Caki2 (cell line): Measurements from ENCODE around the gene ZDHHC19. TPM values are rescaled to one million over a fixed set of nuclear protein-coding genes. Genes with fewer than 3 reads are reported as not detected.
"Not testable (repeated sequence)": the region's sequence is repeated elsewhere in the genome, so short reads cannot be mapped to it uniquely, and the experiment has no call there.

Experiments used
- DNase-seq: peaks from one replicate; pipeline ENCODE4 v3.0.0-alpha.2; 2015; ENCODE audit warnings: low read depth
- in situ Hi-C: cut with HindIII; loops from 2 replicates; pipeline ENCODE4 v1.10.0; 2016; ENCODE audit warnings: low sequenced_read_pairs, low pct_unique_long_range_greater_than_20kb, mixed read lengths
- total RNA-seq: library from RNA; depleted of rRNA; stranded (reverse); fragments of >200 nt; shearing (Covaris generic); gene quantifications from 2 replicates; pipeline ENCODE4 v1.2.3, GENCODE V29; 2014; ENCODE audit warnings: low replicate concordance

Gene ZDHHC19
- total RNA-seq, 1 experiment from 2014 or later, result not detected

DNA sequence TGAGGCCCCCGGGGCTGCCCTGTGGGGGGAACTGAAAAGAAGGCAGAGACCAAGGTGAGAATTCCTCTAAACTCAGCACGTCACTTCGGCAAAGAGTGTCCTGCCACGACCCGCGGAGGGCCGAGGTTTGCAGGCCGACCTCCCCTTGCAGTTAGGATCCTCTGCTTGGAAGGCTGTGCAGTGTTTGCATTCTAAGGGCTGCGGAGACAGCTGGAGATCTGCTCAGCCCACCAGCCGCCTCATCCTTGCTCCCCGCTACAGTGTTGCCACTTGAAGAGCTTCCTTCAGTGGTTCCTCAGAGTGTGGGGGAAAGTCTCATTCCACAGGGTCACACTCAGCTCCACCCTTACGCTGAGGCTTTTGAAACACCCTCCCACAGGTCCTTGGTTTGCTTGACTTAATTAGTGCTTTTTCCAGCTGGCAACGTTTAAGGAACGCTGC, 15.9 kb upstream of the ZDHHC19 start:
- in situ Hi-C loops, result no loop called here
- DNase-seq, result no peak

DNA sequence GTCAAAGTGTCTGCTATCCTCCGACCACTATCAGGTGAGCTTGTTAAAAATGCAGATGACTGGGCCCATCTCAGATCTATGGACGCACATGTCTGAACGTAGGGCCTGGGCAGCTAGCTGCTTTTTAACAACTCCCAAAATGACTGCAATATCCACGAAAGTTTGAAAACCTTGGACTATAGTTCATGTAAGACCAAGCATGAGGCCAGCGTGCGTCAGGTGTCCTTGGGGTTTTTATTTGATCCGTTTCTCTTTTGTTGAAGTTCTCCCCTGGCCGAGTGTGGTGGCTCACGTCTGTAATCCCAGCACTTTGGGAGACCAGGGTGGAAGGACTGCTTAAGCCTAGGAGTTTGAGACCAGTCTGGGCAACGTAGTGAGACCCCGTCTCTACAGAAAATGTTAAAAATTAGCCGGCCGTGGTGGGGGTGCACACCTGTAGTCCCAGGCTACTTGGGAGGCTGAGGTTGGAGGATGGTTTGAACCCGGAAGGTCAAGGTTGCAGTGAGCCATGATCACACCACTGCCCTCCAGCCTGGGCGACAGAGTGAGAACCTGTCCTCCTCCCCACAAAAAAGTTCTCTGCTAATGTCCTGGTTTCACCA, 14.7 kb upstream of the ZDHHC19 start:
- DNase-seq, result no peak
- in situ Hi-C loops, result no loop called here

DNA sequence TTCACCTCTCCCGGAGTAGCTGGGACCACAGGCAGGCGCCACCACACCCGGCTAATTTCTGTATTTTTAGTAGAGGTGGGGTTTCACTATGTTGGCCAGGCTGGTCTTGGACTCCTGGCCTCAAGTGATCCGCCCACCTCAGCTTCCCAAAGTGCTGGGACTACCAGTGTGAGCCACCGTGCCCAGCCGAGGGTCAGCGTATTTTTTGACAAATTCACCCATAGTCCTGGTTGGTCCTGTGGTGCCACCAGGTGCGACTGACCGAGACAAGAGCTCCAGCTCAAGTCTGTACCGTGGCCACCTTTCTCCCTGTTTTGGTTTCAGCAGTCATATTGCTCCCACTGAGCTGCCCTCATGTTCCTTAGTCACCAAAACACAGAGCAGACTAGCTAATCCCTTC, 13.9 kb upstream of the ZDHHC19 start:
- no peak for DNase-seq
- in situ Hi-C loops, result no loop called here

DNA sequence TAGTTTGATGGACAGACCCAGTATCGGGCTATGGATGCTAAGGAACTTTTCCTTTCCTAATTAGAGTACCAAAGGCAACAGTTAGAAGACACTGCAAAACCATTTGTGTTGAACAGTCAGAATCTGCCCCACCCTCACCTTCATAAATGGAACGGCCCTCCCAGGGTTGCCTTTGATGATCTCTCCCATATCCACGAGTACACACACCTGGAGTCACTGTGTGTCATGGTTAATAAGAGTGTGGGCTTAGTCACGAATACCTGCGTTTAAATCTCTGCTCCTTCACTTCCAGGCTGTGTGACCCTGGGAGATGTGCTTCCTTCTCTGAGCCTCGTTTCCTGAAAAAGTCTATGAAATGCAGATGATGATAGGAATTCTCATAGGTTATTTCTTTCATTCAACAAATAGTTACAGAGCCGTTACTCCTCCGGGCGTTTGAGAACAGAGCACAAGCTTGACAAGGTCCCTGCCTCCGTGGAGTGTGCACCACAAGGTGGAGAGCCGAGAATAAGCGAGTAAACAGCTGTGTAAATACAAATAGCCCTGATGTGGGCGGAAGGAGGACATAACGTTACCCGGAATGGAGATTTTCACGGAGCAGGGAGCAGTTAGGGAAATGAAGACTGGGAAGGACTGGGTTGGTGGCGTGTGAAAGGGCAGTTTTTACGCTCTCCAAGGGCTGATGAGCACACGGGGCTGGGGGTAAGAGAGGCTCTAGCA, 11.8 kb upstream of the ZDHHC19 start:
- no peak for DNase-seq
- in situ Hi-C loops, result no loop called here

DNA sequence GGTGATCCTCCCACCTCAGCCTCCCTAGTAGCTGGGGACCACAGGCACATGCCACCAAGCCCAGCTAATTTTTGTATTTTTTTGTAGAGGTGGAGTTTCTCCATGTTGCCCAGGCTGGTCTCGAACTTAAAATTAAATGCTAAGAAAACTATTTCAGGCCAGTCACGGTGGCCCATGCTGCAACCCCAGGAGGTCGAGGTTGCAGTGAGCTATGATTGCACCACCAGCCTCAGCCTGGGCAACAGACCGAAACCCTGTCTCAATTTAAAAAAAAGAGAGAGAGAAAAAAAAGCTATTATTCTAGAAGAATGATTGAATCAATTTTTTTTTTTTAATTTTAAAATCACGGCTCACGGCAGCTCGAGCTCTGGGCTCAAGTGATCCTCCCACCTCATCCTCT, 9.8 kb upstream of the ZDHHC19 start:
- in situ Hi-C loops, result no loop called here
- no peak for DNase-seq

DNA sequence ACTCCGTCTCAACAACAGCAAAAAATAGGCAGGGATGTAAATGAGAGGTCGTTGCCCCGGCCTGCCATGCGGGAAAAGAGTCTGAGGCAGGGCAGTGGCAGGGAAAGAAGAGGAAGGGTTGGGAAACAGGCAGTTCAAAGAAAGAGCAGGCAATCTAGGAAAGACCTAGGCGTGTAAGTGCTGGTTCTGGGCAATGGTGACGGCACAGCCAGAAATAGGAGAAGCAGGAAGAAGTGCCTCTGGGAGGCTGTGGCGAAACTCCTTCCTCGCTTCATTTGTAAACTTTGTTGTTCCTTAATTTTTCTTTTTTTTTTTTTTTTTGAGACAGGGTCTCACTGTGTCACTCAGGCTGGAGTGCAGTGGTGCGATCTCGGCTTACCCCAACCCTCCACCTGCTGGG, 9.4 kb upstream of the ZDHHC19 start:
- in situ Hi-C loops, result no loop called here
- DNase-seq, result no peak

DNA sequence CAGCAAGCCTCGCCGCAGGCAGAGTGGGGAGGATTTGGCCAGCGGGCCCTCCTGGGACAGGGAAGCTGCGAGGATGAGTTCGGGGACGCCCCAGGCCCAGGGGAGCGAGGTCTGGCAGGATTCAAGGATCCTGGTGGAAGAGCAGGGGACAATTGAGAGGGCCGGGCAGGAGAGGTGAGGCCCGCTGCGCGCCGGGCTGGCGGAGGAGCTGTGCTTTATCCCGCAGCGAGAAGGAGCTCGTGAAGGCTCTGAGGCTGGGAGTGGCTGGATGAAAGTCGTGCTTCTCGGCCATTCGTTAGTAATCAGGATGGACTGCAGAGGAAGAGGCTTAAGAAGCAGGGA, 8.7 kb upstream of the ZDHHC19 start:
- in situ Hi-C loops, result no loop called here
- DNase-seq, result no peak

GRCh38 chr3:196219194-196219969, 8.2 kb upstream of the ZDHHC19 start:
- in situ Hi-C loops, result no loop called here

DNA sequence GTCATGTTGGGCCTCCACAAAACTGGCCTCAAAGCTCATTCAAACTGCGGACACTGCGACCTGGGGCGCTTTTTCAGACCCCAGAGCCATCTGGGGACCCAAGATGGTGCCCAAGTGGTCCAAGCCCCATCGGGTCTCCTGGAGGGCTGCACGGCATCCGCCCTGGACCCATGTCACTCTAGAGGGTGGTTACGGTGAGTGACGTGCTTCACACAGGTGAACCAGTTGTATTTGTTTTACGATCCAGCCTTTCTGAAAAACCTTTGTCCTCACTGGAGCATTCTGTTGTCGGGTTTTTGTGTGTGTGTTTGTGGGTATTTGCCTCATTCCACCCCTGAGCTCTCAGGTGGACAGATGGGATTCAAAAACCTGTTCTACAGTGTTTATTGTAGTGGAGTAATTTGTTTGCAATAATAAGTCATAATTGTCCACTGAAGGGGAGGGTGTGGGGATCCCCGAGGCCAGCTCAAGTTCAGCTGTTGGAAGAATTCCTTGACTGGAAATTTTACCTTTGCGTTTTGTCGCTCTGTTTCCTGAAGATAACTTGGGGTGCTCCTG, 7.0 kb upstream of the ZDHHC19 start:
- DNase-seq, result no peak
- in situ Hi-C loops, result no loop called here

More at GRCh38 chr3:196219194-196219969, 8.2 kb upstream of the ZDHHC19 start:
- peak; percentile 78 for DNase-seq

DNA sequence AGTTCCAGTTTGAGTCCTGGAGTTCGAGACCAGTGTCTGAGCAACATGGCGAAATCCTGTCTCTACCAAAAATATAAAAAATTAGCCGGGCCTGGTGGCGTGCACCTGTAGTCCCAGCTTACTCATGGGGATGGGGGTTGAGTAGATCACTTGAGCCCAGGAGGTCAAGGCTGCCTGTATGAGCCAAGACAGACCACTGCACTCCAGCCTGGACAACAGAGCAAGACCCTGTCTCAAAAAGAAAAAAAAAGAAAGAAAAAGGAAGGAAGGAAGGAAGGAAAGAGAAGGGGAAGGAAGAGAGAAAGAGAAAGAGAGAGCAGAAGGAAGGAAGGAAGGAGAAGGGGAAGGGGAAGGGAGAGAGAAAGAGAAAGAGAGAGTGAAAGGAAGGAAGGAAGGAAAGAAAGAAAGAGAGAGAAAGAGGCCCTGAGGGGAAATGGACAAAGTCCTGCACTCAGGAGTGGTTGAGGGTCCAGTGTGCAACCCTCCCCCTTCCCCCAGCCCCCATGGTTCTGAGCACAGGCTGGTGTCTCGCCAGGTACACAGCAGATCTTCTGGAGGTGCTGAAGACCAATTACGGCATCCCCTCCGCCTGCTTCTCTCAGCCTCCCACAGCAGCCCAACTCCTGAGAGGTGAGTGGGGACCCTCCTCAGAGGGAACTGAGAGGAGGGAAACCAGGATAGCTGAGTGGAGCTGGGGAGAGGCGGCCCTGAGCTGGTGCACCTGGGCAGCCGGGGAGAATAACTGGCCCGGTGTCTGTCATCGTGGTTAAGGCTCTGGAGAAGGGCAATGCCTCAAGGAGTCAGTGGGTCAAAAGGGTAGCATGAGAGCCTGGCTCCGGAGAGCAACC, 6.3 kb upstream of the ZDHHC19 start:
- in situ Hi-C loops, result no loop called here
- DNase-seq, result no peak

DNA sequence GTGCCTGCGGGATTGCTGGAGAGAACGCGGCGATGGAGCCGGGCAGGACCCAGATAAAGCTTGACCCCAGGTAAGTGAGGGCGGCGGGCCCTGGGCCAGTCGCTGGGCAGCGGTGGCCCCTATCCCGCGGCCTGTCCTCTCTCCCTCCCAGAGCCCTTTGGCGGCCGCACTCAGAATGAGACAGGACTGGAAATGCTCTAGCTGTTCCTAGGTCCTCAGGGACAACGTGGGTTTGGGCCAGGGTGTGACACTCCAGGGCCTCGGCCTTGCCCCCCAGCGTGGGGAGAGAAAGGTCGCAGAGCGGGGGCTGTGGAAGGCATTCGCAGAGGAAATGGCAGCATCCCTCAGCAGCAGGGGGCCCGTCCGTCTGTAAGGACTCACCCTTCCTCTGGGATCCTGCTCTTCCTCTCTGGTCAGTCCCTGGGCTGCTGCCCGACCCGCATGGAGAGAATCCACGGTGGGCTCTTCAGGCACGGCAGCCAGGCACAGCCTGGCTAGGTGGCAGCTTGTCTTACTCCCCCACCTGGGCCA, 5.5 kb upstream of the ZDHHC19 start:
- in situ Hi-C loops, result no loop called here
- DNase-seq, result no peak

- in situ Hi-C loops, result no loop called here
- no peak for DNase-seq
Observed at GRCh38 chr3:196216089-196216564, 4.9 kb upstream of the ZDHHC19 start, which contains the start of gene SLC51A. SLC51A (plus strand) TSS chr3:196216534; CDS start chr3:196216713, 179 bp downstream.

DNA sequence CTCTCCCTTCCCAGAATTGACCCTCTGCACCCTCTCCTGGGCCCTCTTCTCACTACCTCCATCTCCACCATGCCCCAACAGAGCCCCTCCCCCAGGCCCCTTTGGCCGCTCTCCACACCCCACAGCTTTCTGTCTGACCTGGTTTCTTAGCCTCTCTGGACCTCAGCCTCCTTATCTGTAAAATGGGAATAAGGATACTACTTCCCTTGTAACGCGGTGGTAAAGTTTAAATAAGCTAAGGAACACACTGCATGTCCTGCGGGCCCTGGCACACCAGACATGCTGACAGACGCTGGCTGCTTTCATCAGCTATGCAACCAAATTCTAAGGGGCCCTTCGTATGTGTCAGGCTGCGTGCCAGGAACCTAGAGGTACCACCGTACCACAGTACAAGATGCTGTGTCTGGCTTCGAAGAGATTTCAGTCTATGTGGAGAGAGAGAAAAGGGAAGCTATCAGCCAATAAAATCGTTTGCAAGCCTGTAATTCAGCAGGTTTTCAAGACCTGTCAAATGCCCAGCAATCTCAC, 4.4 kb upstream of the ZDHHC19 start:
- in situ Hi-C loops, result no loop called here
- DNase-seq, result no peak

- in situ Hi-C loops, result no loop called here
- DNase-seq, result no peak
Observed at GRCh38 chr3:196214783-196215441, 3.7 kb upstream of the ZDHHC19 start.

DNA sequence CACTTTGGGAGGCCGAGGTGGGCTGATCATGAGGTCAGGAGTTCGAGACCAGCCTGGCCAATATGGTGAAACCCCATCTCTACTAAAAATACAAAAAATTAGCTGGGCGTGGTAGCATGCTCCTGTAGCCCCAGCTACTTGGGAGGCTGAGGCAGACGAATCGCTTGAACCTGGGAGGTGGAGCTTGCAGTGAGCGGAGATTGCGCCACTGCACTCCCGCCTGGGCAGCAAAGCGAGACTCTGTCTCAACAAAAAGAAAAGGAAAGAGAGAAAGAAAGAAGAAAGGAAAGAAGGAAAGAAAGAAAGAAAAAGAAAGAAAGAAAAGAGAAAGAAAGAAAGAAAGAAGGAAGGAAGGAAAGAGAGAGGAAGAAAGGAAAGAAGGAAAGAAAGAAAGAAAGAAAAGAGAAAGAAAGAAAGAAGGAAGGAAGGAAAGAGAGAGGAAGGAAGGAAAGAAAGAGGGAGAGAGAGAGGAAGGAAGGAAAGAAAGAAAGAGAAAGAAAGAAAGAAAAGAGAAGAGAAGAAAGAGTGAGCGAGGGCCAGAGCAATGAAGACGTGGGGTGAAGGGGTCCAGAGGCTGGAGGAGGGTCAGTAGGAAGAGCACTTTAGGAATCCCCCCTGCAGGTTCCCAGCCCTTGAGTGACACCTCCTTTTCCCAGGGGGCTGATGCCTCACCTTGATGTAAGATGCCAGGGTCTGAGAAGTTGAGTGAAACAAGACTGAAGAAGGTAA, 1.1 kb downstream of the ZDHHC19 start:
- DNase-seq, in situ Hi-C loops: not testable (repeated sequence)

GRCh38 chr3:196208942-196209695, 2.1 kb downstream of the ZDHHC19 start:
- in situ Hi-C loops, result no loop called here
- DNase-seq, result no peak
